Neural cell (in vitro differentiated cells): Measurements from ENCODE around the gene HDDC3.

Experiments used
- CTCF ChIP-seq: fragments of 450-650 bp; IDR thresholded peaks from 2 replicates; pipeline ENCODE4 v1.5.1; 2014; ENCODE audit warnings: antibody characterized with exemption, mild to moderate bottlenecking, moderate library complexity; ENCODE audit not compliant: poor library complexity, severe bottlenecking
- EP300 ChIP-seq: fragments of 450-650 bp; conservative IDR thresholded peaks from 2 replicates; pipeline ENCODE4 v1.6.1; 2014; ENCODE audit warnings: antibody characterized with exemption, mild to moderate bottlenecking, moderate library complexity; ENCODE audit not compliant: poor library complexity, severe bottlenecking

GRCh38 chr15:90948506-90948905 lies 16.2 kb upstream of the HDDC3 start:
- TF ChIP-seq EP300 (no peak), CTCF (no peak)
